Measurements from ENCODE around the gene GRIK1.

GRIK1 gene

GRCh38 chr21:29914326-29914725 is 25.5 kb downstream of the GRIK1 start:
- DNase-seq (ENCODE audit: low read depth, low spot score): no peak

GRCh38 chr21:29909571-29909970 is 30.2 kb downstream of the GRIK1 start:
- DNase-seq (ENCODE audit: low read depth, low spot score): no peak

GRCh38 chr21:29904359-29905282 is 35.2 kb downstream of the GRIK1 start:
- DNase-seq (ENCODE audit: low read depth, low spot score): no peak

- DNase-seq (ENCODE audit: low read depth, low spot score): no peak
Observed at GRCh38 chr21:29896884-29897283, 42.9 kb downstream of the GRIK1 start.

GRCh38 chr21:29893687-29894086 is 46.1 kb downstream of the GRIK1 start:
- DNase-seq (ENCODE audit: low read depth, low spot score): no peak

- DNase-seq (ENCODE audit: low read depth, low spot score): no peak
Observed at GRCh38 chr21:29892379-29892778, 47.4 kb downstream of the GRIK1 start.

GRCh38 chr21:29888437-29888836 is 51.4 kb downstream of the GRIK1 start:
- no peak for DNase-seq (ENCODE audit: low read depth, low spot score)

- no peak for DNase-seq (ENCODE audit: low read depth, low spot score)
Observed at GRCh38 chr21:29887313-29888009, 52.3 kb downstream of the GRIK1 start.

GRCh38 chr21:29885491-29885890 is 54.3 kb downstream of the GRIK1 start:
- no peak for DNase-seq (ENCODE audit: low read depth, low spot score)

GRCh38 chr21:29875873-29876272 is 63.9 kb downstream of the GRIK1 start:
- DNase-seq (ENCODE audit: low read depth, low spot score): no peak

GRCh38 chr21:29875036-29875716 is 64.6 kb downstream of the GRIK1 start:
- DNase-seq (ENCODE audit: low read depth, low spot score): no peak

GRCh38 chr21:29873908-29874307 is 65.9 kb downstream of the GRIK1 start:
- no peak for DNase-seq (ENCODE audit: low read depth, low spot score)

GRCh38 chr21:29870814-29871213 is 69.0 kb downstream of the GRIK1 start:
- DNase-seq (ENCODE audit: low read depth, low spot score): no peak

GRCh38 chr21:29867796-29868195 is 72.0 kb downstream of the GRIK1 start:
- no peak for DNase-seq (ENCODE audit: low read depth, low spot score)

GRCh38 chr21:29860346-29860745 is 79.5 kb downstream of the GRIK1 start:
- no peak for DNase-seq (ENCODE audit: low read depth, low spot score)

- DNase-seq (ENCODE audit: low read depth, low spot score): no peak
Observed at GRCh38 chr21:29857150-29857549, 82.6 kb downstream of the GRIK1 start.

GRCh38 chr21:29854795-29855194 is 85.0 kb downstream of the GRIK1 start:
- DNase-seq (ENCODE audit: low read depth, low spot score): no peak

- DNase-seq (ENCODE audit: low read depth, low spot score): no peak
Observed at GRCh38 chr21:29851611-29852010, 88.2 kb downstream of the GRIK1 start.

GRCh38 chr21:29849735-29850176 is 90.0 kb downstream of the GRIK1 start:
- DNase-seq (ENCODE audit: low read depth, low spot score): no peak

- DNase-seq (ENCODE audit: low read depth, low spot score): no peak
Observed at GRCh38 chr21:29843804-29844203, 96.0 kb downstream of the GRIK1 start.

GRCh38 chr21:29834617-29835016 is 105.2 kb downstream of the GRIK1 start:
- no peak for DNase-seq (ENCODE audit: low read depth, low spot score)

GRCh38 chr21:29832217-29832616 is 107.6 kb downstream of the GRIK1 start:
- DNase-seq (ENCODE audit: low read depth, low spot score): no peak
